Subcutaneous adipose tissue (tissue), 4 donors: ENCODE data around the gene TIMM10. TPM values are rescaled to one million over a fixed set of nuclear protein-coding genes. Genes with fewer than 3 reads are reported as not detected.

Experiments used
- small RNA-seq: library from RNA; depleted of rRNA; stranded (forward); fragments of <200 nt; gene quantifications from one replicate; pipeline ENCODE3, GENCODE V24; 2016
- total RNA-seq, 4 donors: library from RNA; depleted of rRNA; stranded (reverse); fragments of >200 nt; gene quantifications; one replicate each; pipeline ENCODE4 v1.1.0, GENCODE V29; 2016
- TF ChIP-seq, protein P1 (sequence below): fragments of 450-650 bp; IDR thresholded peaks from one replicate; pipeline ENCODE4 v1.5.1; 2016; ENCODE audit warnings: low read depth, mild to moderate bottlenecking, control low read depth, antibody characterized with exemption, moderate library complexity

Gene TIMM10
- total RNA-seq, 4 donors from 2014 or later: 34.4 to 47.6 (median 36.7) TPM

- TF ChIP-seq, protein P1, sequence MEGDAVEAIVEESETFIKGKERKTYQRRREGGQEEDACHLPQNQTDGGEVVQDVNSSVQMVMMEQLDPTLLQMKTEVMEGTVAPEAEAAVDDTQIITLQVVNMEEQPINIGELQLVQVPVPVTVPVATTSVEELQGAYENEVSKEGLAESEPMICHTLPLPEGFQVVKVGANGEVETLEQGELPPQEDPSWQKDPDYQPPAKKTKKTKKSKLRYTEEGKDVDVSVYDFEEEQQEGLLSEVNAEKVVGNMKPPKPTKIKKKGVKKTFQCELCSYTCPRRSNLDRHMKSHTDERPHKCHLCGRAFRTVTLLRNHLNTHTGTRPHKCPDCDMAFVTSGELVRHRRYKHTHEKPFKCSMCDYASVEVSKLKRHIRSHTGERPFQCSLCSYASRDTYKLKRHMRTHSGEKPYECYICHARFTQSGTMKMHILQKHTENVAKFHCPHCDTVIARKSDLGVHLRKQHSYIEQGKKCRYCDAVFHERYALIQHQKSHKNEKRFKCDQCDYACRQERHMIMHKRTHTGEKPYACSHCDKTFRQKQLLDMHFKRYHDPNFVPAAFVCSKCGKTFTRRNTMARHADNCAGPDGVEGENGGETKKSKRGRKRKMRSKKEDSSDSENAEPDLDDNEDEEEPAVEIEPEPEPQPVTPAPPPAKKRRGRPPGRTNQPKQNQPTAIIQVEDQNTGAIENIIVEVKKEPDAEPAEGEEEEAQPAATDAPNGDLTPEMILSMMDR: no peak
Observed at GRCh38 chr11:57480409-57481137, 50.0 kb downstream of the TIMM10 start.

DNA sequence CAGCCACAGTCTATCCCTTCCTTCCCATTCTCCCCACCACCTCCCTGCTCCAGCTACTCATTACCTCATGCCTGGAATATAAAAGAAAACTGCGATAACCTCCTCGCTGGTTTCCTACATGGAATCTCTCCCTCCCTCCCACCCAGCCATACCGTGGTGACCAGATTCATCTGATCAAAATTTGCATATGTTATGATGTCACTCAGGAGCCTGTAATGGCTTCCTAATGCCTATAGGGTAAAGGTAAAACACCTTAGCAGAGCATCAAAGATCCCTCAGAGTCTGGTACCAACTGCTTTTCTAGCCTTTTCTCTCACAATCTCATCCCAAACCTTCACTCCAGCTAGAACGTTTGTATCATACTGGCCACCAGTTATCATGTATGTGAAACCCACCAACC is 50.6 kb downstream of the TIMM10 start:
- TF ChIP-seq, protein P1: no peak

GRCh38 chr11:57479021-57479663 is 51.4 kb downstream of the TIMM10 start:
- TF ChIP-seq, protein P1: no peak

Small RNA genes lying within 50 kb of the gene (small RNA-seq; reads per million reads assigned to genes)
- not detected for gene RN7SL605P

Other genes starting within 250 kb of the TIMM10 start
- gene TNKS1BP1, start 205.8 kb downstream of the TIMM10 start, total RNA-seq: 100 to 1,000 TPM in 1 of 4 donors, 10 to 100 TPM in 3; 62.0 to 193 (median 85.7) TPM
- 10 to 100 TPM; 41.3 to 78.7 (median 56.5) TPM for gene SSRP1, start 194.9 kb downstream of the TIMM10 start, total RNA-seq
- gene P2RX3, start 192.4 kb downstream of the TIMM10 start, total RNA-seq: under 1 TPM in 1 of 4 donors, not detected in 3; 0.34 TPM
- not detected for gene PRG3, start 149.6 kb downstream of the TIMM10 start, total RNA-seq
- 1 to 10 TPM in 1 of 4 donors, not detected in 3; 1.0 TPM for gene PRG2, start 140.1 kb downstream of the TIMM10 start, total RNA-seq
- 100 to 1,000 TPM in 1 of 4 donors, 10 to 100 TPM in 3; 50.1 to 108 (median 80.2) TPM for gene SLC43A3, start 103.6 kb downstream of the TIMM10 start, total RNA-seq
- under 1 TPM in 3 of 4 donors, not detected in 1; 0.38 to 0.82 (median 0.68) TPM for gene RTN4RL2, start 70.2 kb downstream of the TIMM10 start, total RNA-seq
- 10 to 100 TPM in 3 of 4 donors, 1 to 10 TPM in 1; 9.8 to 25.1 (median 18.3) TPM for gene SLC43A1, start 15.1 kb downstream of the TIMM10 start, total RNA-seq
- not detected for gene SMTNL1, start 6.8 kb upstream of the TIMM10 start, total RNA-seq
- gene UBE2L6, start 36.9 kb upstream of the TIMM10 start, total RNA-seq: 10 to 100 TPM; 21.8 to 60.7 (median 33.6) TPM
- gene SERPING1, start 66.9 kb upstream of the TIMM10 start, total RNA-seq: 100 to 1,000 TPM; 318 to 653 (median 616) TPM
- 1 to 10 TPM in 2 of 4 donors, under 1 TPM in 2; 0.33 to 4.1 (median 2.2) TPM for gene YPEL4, start 119.2 kb upstream of the TIMM10 start, total RNA-seq
- gene CLP1, start 127.0 kb upstream of the TIMM10 start, total RNA-seq: 10 to 100 TPM in 2 of 4 donors, 1 to 10 TPM in 2; 5.7 to 11.5 (median 10.0) TPM
- 10 to 100 TPM; 28.0 to 49.9 (median 33.4) TPM for gene ZDHHC5, start 137.4 kb upstream of the TIMM10 start, total RNA-seq
- 10 to 100 TPM in 2 of 4 donors, 1 to 10 TPM in 2; 7.6 to 18.9 (median 10.1) TPM for gene MED19, start 181.5 kb upstream of the TIMM10 start, total RNA-seq
- gene TMX2, start 181.8 kb upstream of the TIMM10 start, total RNA-seq: 10 to 100 TPM; 32.8 to 72.7 (median 34.1) TPM
- 100 to 1,000 TPM in 3 of 4 donors, 10 to 100 TPM in 1; 72.2 to 129 (median 116) TPM for gene SELENOH, start 210.7 kb upstream of the TIMM10 start, total RNA-seq
- not detected for gene BTBD18, start 221.1 kb upstream of the TIMM10 start, total RNA-seq
- gene CTNND1, start 231.0 kb upstream of the TIMM10 start, total RNA-seq: 100 to 1,000 TPM in 2 of 4 donors, 10 to 100 TPM in 2; 75.6 to 134 (median 93.3) TPM